Activated CD4-positive, alpha-beta T cell treated with anti-CD3 and anti-CD28 coated beads for 36 hours (primary cell): ENCODE measurements around the gene ZNF853. TPM values are rescaled to one million over a fixed set of nuclear protein-coding genes. Genes with fewer than 3 reads are reported as not detected.
"Not testable (repeated sequence)": the region's sequence is repeated elsewhere in the genome, so short reads cannot be mapped to it uniquely, and the experiment has no call there.

Experiments
- ATAC-seq: fragments of 200-7000 bp; cut with Tn5 transposase; one replicate; pipeline ENCODE4 v1.10.0; 2021; ENCODE audit warnings: mild to moderate bottlenecking, moderate library complexity
- CTCF ChIA-PET: fragments of 350-600 bp; sonication (Branson Sonifier 250); formaldehyde crosslinking; loops from one replicate; lab custom pipeline; 2021; ENCODE audit warnings: antibody characterized with exemption; lab: Charles Lee
- POLR2A ChIA-PET: fragments of 350-600 bp; sonication (Branson Sonifier 250); formaldehyde crosslinking; loops from one replicate; lab custom pipeline; 2021; ENCODE audit warnings: antibody characterized with exemption, inconsistent platforms; lab: Charles Lee
- DNase-seq: peaks from one replicate; pipeline ENCODE4 v3.0.0-alpha.2; 2020
- H3K27ac Mint-ChIP-seq: one replicate; pipeline ENCODE4 v1.8.0; 2021; ENCODE audit warnings: mixed read lengths
- H3K27me3 Mint-ChIP-seq: one replicate; pipeline ENCODE4 v1.8.0; 2021; ENCODE audit warnings: mixed read lengths
- H3K36me3 Mint-ChIP-seq: one replicate; pipeline ENCODE4 v1.8.0; 2021; ENCODE audit warnings: low read depth, mixed read lengths
- H3K4me1 Mint-ChIP-seq: one replicate; pipeline ENCODE4 v1.8.0; 2021; ENCODE audit warnings: mixed read lengths
- H3K4me3 Mint-ChIP-seq: one replicate; pipeline ENCODE4 v1.8.0; 2021; ENCODE audit warnings: mild to moderate bottlenecking, moderate library complexity, mixed read lengths
- H3K9me3 Mint-ChIP-seq: one replicate; pipeline ENCODE4 v1.8.0; 2021; ENCODE audit warnings: low read depth, mixed read lengths
- intact Hi-C, 2 experiments: fragments of 100-400 bp; cut with DNase I in 1 of 2; cut with micrococcal nuclease in 1 of 2; formaldehyde crosslinking; loops; one replicate each; pipeline versions ENCODE4 v1.14.2 to v1.15.1; 2022 to 2024; cut with DNase I, micrococcal nuclease
- total RNA-seq, 2 experiments: library from RNA; stranded (reverse); gene quantifications; one replicate each; pipeline ENCODE4 v1.2.3, GENCODE V29; 2021

ZNF853 gene
- total RNA-seq, 2 experiments from 2014 or later = 1.2 to 1.3 TPM

GRCh38 chr7:6621195-6622133, 6.1 kb downstream of the ZNF853 start:
- POLR2A ChIA-PET = no interaction called here
- no peak for DNase-seq
- peaks cover 39% of the 10 kb centered on the region for H3K4me1 Mint-ChIP-seq
- no peaks in the 10 kb centered on the region for H3K9me3 Mint-ChIP-seq
- ATAC-seq = no peak
- H3K4me3 Mint-ChIP-seq = no peak overlapping the region
- no peak overlapping the region for H3K27ac Mint-ChIP-seq
- intact Hi-C loops = no loop called here
- no peaks in the 10 kb centered on the region for H3K27me3 Mint-ChIP-seq
- CTCF ChIA-PET = interaction anchor here (0.6 to 1.4 kb wide), 2 partner anchors 12 to 57 kb away, joined by 3 read pairs; no protein-coding TSS in a partner anchor
- no peaks in the 10 kb centered on the region for H3K36me3 Mint-ChIP-seq

GRCh38 chr7:6622134-6622710, 6.8 kb downstream of the ZNF853 start:
- CTCF ChIA-PET = interaction anchor here (1.4 kb wide), 1 partner anchor 11 kb away, joined by 3 read pairs; no protein-coding TSS in a partner anchor
- no peak for DNase-seq
- H3K36me3 Mint-ChIP-seq = no peaks in the 10 kb centered on the region
- peaks cover 39% of the 10 kb centered on the region for H3K4me1 Mint-ChIP-seq
- POLR2A ChIA-PET = no interaction called here
- H3K9me3 Mint-ChIP-seq = no peaks in the 10 kb centered on the region
- no peak for ATAC-seq
- H3K4me3 Mint-ChIP-seq = no peak overlapping the region
- H3K27me3 Mint-ChIP-seq = no peaks in the 10 kb centered on the region
- H3K27ac Mint-ChIP-seq = no peak overlapping the region
- intact Hi-C loops = no loop called here

- no peaks in the 10 kb centered on the region for H3K36me3 Mint-ChIP-seq
- ChIA-PET CTCF (interaction anchor here (0.6 to 0.8 kb wide), 4 partner anchors 17 to 287 kb away, joined by 3 to 6 read pairs (median 4); partner anchors contain the start of gene ZDHHC4), POLR2A (no interaction called here)
- H3K4me1 Mint-ChIP-seq = peaks cover 39% of the 10 kb centered on the region
- H3K4me3 Mint-ChIP-seq = no peak overlapping the region
- H3K27me3 Mint-ChIP-seq = no peaks in the 10 kb centered on the region
- intact Hi-C loops = no loop called here
- H3K27ac Mint-ChIP-seq = peak overlapping the region; percentile 78
- ATAC-seq (peak; percentile 57), DNase-seq (peak; percentile 35)
- H3K9me3 Mint-ChIP-seq = no peaks in the 10 kb centered on the region
These were observed 8.3 kb downstream of the ZNF853 start for GRCh38 chr7:6623589-6624245.

- Mint-ChIP-seq H3K27me3 (no peaks in the 10 kb centered on the region), H3K4me1 (peaks cover 38% of the 10 kb centered on the region), H3K36me3 (no peaks in the 10 kb centered on the region), H3K27ac (peak overlapping the region; percentile 78), H3K4me3 (no peak overlapping the region), H3K9me3 (no peaks in the 10 kb centered on the region)
- CTCF ChIA-PET = interaction anchor here (0.6 to 0.8 kb wide), 4 partner anchors 17 to 286 kb away, joined by 3 to 6 read pairs (median 4); partner anchors contain the start of gene ZDHHC4
- DNase-seq (no peak), ATAC-seq (no peak)
- intact Hi-C loops = no loop called here
- POLR2A ChIA-PET = no interaction called here
These were observed 8.8 kb downstream of the ZNF853 start for GRCh38 chr7:6624246-6624611.

- POLR2A ChIA-PET = no interaction called here
- H3K27me3 Mint-ChIP-seq = no peaks in the 10 kb centered on the region
- peaks cover 18% of the 10 kb centered on the region for H3K4me1 Mint-ChIP-seq
- H3K36me3 Mint-ChIP-seq = no peaks in the 10 kb centered on the region
- DNase-seq = no peak
- intact Hi-C loops = no loop called here
- CTCF ChIA-PET = no interaction called here
- no peak overlapping the region for H3K4me3 Mint-ChIP-seq
- no peak for ATAC-seq
- H3K27ac Mint-ChIP-seq = no peak overlapping the region
- H3K9me3 Mint-ChIP-seq = no peaks in the 10 kb centered on the region
These were observed 12.6 kb downstream of the ZNF853 start for GRCh38 chr7:6628045-6628444.

GRCh38 chr7:6630007-6630849, 14.8 kb downstream of the ZNF853 start:
- H3K36me3 Mint-ChIP-seq = no peaks in the 10 kb centered on the region
- ATAC-seq (no peak), DNase-seq (no peak)
- intact Hi-C loops = loop anchor here in 1 of 2 experiments (10.0 kb wide), 1 partner anchor 935 kb away; the partner anchor contains the start of gene MIOS
- CTCF ChIA-PET = no interaction called here
- peaks cover 3% of the 10 kb centered on the region for H3K9me3 Mint-ChIP-seq
- H3K27me3 Mint-ChIP-seq = no peaks in the 10 kb centered on the region
- H3K4me3 Mint-ChIP-seq = no peak overlapping the region
- H3K27ac Mint-ChIP-seq = no peak overlapping the region
- POLR2A ChIA-PET = no interaction called here
- peaks cover 3% of the 10 kb centered on the region for H3K4me1 Mint-ChIP-seq

- intact Hi-C loops = loop anchor here in 1 of 2 experiments (10.0 kb wide), 1 partner anchor 933 kb away; the partner anchor contains the start of gene MIOS
- no peaks in the 10 kb centered on the region for H3K36me3 Mint-ChIP-seq
- H3K27me3 Mint-ChIP-seq = no peaks in the 10 kb centered on the region
- no peak overlapping the region for H3K4me3 Mint-ChIP-seq
- ChIA-PET CTCF (interaction anchor here (1.5 kb wide), 1 partner anchor 20 kb away, joined by 4 read pairs; no protein-coding TSS in a partner anchor), POLR2A (no interaction called here)
- ATAC-seq (peak; percentile 82), DNase-seq (peak; percentile 53)
- H3K4me1 Mint-ChIP-seq = peaks cover 3% of the 10 kb centered on the region
- no peak overlapping the region for H3K27ac Mint-ChIP-seq
- peaks cover 3% of the 10 kb centered on the region for H3K9me3 Mint-ChIP-seq
These were observed 16.2 kb downstream of the ZNF853 start for GRCh38 chr7:6631605-6632004.

- ATAC-seq (no peak), DNase-seq (no peak)
- intact Hi-C loops = loop anchor here in 1 of 2 experiments (10.0 kb wide), 1 partner anchor 931 kb away; the partner anchor contains the start of gene MIOS
- Mint-ChIP-seq H3K36me3 (peaks cover 9% of the 10 kb centered on the region), H3K9me3 (peaks cover 3% of the 10 kb centered on the region), H3K4me3 (no peak overlapping the region), H3K4me1 (peaks cover 16% of the 10 kb centered on the region), H3K27ac (no peak overlapping the region), H3K27me3 (no peaks in the 10 kb centered on the region)
- POLR2A ChIA-PET = no interaction called here
- CTCF ChIA-PET = interaction anchor here (0.9 kb wide), 1 partner anchor 43 kb away, joined by 3 read pairs; no protein-coding TSS in a partner anchor
These were observed 18.6 kb downstream of the ZNF853 start for GRCh38 chr7:6634021-6634420.

- H3K27me3 Mint-ChIP-seq, ATAC-seq, H3K27ac Mint-ChIP-seq, POLR2A ChIA-PET, H3K4me3 Mint-ChIP-seq, DNase-seq, H3K9me3 Mint-ChIP-seq: not testable (repeated sequence)
- CTCF ChIA-PET = interaction anchor here (0.7 kb wide), 1 partner anchor 291 kb away, joined by 3 read pairs; no protein-coding TSS in a partner anchor
- peaks cover 25% of the 10 kb centered on the region for H3K4me1 Mint-ChIP-seq
- peaks cover 18% of the 10 kb centered on the region for H3K36me3 Mint-ChIP-seq
- intact Hi-C loops = loop anchor here in 1 of 2 experiments (10.0 kb wide), 1 partner anchor 930 kb away; the partner anchor contains the start of gene MIOS
These were observed 19.6 kb downstream of the ZNF853 start for GRCh38 chr7:6634971-6635370.
